Measurements from ENCODE around the gene UGP2.

Gene UGP2

DNA sequence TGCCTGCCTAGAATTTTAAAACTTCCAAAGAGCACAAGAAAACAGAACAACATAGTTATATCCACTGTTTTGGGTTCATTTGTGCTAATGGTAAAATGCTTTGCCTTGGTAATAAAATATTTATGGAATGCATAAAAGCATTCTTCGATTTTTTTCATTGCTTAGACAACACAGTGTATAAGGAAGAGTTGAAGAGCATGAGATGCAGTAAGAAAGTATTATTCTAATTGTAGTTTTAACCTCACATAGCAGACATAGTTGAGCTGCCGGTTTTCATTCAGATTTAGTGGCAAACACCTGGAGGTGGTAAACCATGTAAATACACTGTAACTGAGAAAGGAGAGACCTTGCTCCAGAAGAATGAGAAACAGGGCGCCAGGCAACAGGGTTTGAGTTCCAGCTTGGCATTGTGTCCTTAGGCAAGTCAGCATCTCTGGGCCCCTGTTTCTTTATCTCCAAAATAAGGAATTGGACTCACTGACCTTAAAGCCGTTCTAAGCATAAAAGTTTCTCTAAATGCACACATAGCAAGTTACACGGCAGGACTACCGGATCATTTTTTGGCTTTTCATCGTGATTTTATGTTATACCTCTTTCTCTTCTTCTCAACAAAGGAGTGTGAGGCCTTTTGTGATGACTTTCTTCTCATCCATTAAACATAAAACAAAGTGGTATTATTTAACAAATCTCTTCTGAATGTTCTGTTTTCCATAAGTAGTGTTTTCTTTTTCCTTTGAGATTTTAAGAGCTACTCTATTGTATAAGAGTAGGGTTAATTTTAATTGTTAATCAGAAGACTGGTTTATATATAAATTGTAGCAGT is 7.9 kb downstream of the UGP2 start:
- H3K79me2 ChIP-seq (ENCODE audit: insufficient read depth, low read depth), result peaks cover 72% of the 10 kb centered on the region
- TF ChIP-seq, protein P1, sequence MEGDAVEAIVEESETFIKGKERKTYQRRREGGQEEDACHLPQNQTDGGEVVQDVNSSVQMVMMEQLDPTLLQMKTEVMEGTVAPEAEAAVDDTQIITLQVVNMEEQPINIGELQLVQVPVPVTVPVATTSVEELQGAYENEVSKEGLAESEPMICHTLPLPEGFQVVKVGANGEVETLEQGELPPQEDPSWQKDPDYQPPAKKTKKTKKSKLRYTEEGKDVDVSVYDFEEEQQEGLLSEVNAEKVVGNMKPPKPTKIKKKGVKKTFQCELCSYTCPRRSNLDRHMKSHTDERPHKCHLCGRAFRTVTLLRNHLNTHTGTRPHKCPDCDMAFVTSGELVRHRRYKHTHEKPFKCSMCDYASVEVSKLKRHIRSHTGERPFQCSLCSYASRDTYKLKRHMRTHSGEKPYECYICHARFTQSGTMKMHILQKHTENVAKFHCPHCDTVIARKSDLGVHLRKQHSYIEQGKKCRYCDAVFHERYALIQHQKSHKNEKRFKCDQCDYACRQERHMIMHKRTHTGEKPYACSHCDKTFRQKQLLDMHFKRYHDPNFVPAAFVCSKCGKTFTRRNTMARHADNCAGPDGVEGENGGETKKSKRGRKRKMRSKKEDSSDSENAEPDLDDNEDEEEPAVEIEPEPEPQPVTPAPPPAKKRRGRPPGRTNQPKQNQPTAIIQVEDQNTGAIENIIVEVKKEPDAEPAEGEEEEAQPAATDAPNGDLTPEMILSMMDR (conservative IDR thresholded peaks at IDR 0.05; ENCODE audit: low read depth, low read length), result no peak
- H3K4me3 ChIP-seq (IDR thresholded peaks at IDR 0.05; ENCODE audit: insufficient read depth, low read depth, low read length), result no peak overlapping the region
- H3K4me1 ChIP-seq (ENCODE audit: low read depth, poor library complexity, severe bottlenecking), result peaks cover 9% of the 10 kb centered on the region
- H2AFZ ChIP-seq (ENCODE audit: low read depth), result no peak overlapping the region
- H3K27ac ChIP-seq, result no peak overlapping the region
- no peaks in the 10 kb centered on the region for H3K27me3 ChIP-seq (ENCODE audit: insufficient read depth, low read depth)
- no peak overlapping the region for H3K9ac ChIP-seq
- H3K4me2 ChIP-seq, result no peak overlapping the region
- H4K20me1 ChIP-seq (ENCODE audit: insufficient read depth), result no peaks in the 10 kb centered on the region
- H3K36me3 ChIP-seq (ENCODE audit: insufficient read depth), result no peaks in the 10 kb centered on the region

DNA sequence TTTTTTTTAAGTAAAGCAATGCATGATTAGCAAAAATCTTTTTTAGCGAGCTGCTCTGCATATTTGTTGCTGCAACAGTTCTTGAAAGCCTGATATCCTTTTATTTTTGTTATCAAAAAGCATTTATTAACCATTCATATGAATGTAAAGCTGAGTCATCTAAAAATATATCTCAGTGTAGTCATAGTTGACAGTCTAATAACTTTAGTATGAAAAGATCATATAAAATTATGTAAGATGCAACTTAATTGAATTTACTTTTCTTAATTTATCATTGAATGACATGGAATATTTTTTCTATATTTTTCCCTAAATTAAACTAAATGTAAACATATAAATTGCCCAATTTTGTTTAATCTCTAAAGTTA is 8.5 kb downstream of the UGP2 start:
- TF ChIP-seq, protein P1 (conservative IDR thresholded peaks at IDR 0.05; ENCODE audit: low read depth, low read length), result no peak
- H3K4me3 ChIP-seq (IDR thresholded peaks at IDR 0.05; ENCODE audit: insufficient read depth, low read depth, low read length), result no peak overlapping the region
- H3K4me1 ChIP-seq (ENCODE audit: low read depth, poor library complexity, severe bottlenecking), result peaks cover 9% of the 10 kb centered on the region
- H3K79me2 ChIP-seq (ENCODE audit: insufficient read depth, low read depth), result peaks cover 72% of the 10 kb centered on the region
- no peak overlapping the region for H3K4me2 ChIP-seq
- no peaks in the 10 kb centered on the region for H3K36me3 ChIP-seq (ENCODE audit: insufficient read depth)
- no peak overlapping the region for H3K27ac ChIP-seq
- no peaks in the 10 kb centered on the region for H3K27me3 ChIP-seq (ENCODE audit: insufficient read depth, low read depth)
- H3K9ac ChIP-seq, result no peak overlapping the region
- H2AFZ ChIP-seq (ENCODE audit: low read depth), result no peak overlapping the region
- no peaks in the 10 kb centered on the region for H4K20me1 ChIP-seq (ENCODE audit: insufficient read depth)

DNA sequence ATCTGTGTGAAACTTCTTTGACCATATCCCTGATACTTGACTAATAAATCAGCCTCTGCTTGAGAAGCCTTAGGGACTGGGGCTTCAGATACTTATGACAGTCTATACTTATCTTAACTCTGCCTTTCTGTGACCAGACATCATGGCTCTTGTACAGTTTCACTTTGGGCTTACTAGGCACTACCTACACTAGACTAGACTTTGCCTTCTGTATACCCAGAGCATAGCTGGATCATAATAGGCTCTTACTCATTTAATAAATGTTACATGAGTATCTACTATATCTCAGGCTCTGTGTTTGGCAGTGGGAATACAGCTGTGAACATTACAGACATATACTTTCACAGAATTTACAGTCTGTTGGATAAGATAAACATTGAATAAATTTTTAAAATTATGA is 9.0 kb downstream of the UGP2 start:
- Histone ChIP-seq H3K36me3 (ENCODE audit: insufficient read depth) (no peaks in the 10 kb centered on the region), H4K20me1 (ENCODE audit: insufficient read depth) (no peaks in the 10 kb centered on the region), H3K4me2 (no peak overlapping the region), H3K27ac (no peak overlapping the region), H3K27me3 (ENCODE audit: insufficient read depth, low read depth) (no peaks in the 10 kb centered on the region), H3K79me2 (ENCODE audit: insufficient read depth, low read depth) (peaks cover 70% of the 10 kb centered on the region), H3K9ac (no peak overlapping the region), H2AFZ (ENCODE audit: low read depth) (no peak overlapping the region), H3K4me3 (IDR thresholded peaks at IDR 0.05; ENCODE audit: insufficient read depth, low read depth, low read length) (no peak overlapping the region), H3K4me1 (ENCODE audit: low read depth, poor library complexity, severe bottlenecking) (peaks cover 9% of the 10 kb centered on the region)
- TF ChIP-seq, protein P1 (conservative IDR thresholded peaks at IDR 0.05; ENCODE audit: low read depth, low read length), result no peak

DNA sequence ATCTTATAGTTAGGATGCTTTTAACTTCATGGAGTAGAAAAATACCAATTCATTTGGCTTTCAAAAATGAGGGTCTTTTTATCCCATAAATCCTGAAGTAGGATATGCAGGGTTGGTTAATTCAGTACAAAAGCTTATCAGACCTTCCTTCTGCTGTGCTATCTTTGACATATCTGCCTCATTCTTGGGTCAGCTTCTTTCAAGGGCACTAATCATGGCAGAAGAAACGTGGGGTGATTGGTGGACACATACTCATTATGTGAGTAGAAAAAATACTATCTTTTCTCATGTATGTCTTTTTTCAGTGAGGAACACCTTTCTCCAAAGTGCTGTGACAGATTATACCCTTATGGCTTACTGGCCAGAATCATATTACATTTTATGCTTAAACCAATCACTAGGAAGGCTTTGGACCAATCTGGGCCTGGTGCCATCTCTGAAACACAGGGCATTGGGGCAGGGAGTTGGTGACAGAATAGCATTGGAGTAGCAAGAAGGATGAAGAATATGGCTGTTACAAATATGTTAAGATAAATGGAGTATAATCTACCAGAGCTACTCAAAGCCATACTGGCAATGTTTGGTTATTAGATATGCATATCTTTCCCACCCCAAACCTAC is 10.1 kb downstream of the UGP2 start:
- Histone ChIP-seq H4K20me1 (ENCODE audit: insufficient read depth) (no peaks in the 10 kb centered on the region), H3K4me3 (IDR thresholded peaks at IDR 0.05; ENCODE audit: insufficient read depth, low read depth, low read length) (no peak overlapping the region), H3K27ac (no peak overlapping the region), H3K9ac (no peak overlapping the region), H3K4me1 (ENCODE audit: low read depth, poor library complexity, severe bottlenecking) (peaks cover 9% of the 10 kb centered on the region), H3K36me3 (ENCODE audit: insufficient read depth) (no peaks in the 10 kb centered on the region), H3K4me2 (no peak overlapping the region), H2AFZ (ENCODE audit: low read depth) (no peak overlapping the region), H3K79me2 (ENCODE audit: insufficient read depth, low read depth) (peaks cover 64% of the 10 kb centered on the region; the same call in 1 of the 2 replicates), H3K27me3 (ENCODE audit: insufficient read depth, low read depth) (no peaks in the 10 kb centered on the region)
- TF ChIP-seq, protein P1 (conservative IDR thresholded peaks at IDR 0.05; ENCODE audit: low read depth, low read length), result no peak

All from KMS-11 (cell line).